GM18498 (cell line): ENCODE data around the gene IQCF6.
"Not testable (repeated sequence)": the region's sequence is repeated elsewhere in the genome, so short reads cannot be mapped to it uniquely, and the experiment has no call there.

Source experiments
- ATAC-seq: cut with Tn5 transposase; IDR thresholded peaks from one replicate; pipeline ENCODE4 v1.9.1; 2021; ENCODE audit warnings: mild to moderate bottlenecking, moderate library complexity; ENCODE audit not compliant: unreplicated experiment

Gene IQCF6

GRCh38 chr3:51773529-51774056 lies 5.4 kb downstream of the IQCF6 start:
- no peak for ATAC-seq

DNA sequence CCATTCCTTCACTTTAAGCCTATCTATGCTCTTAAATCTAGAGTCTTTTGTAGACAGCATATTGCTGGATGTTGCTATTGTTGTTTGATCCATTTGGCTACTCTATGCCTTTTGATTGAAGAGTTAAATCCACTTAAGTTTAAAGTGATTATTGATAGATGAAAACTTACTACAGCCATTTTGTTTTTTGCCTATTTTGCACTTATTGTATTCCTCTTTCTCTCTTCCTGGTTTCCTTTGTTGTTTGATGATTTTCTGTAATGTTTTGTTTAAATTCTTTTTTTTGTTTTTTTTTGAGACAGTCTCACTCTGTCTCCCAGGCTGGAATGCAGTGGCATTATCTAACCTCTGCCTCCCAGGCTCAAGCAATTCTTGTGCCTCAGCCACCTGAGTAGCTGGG lies 19.8 kb downstream of the IQCF6 start:
- no peak for ATAC-seq

GRCh38 chr3:51753763-51754750 lies 25.0 kb downstream of the IQCF6 start:
- not testable (repeated sequence) for ATAC-seq

GRCh38 chr3:51751287-51751686 lies 27.8 kb downstream of the IQCF6 start:
- ATAC-seq: no peak

DNA sequence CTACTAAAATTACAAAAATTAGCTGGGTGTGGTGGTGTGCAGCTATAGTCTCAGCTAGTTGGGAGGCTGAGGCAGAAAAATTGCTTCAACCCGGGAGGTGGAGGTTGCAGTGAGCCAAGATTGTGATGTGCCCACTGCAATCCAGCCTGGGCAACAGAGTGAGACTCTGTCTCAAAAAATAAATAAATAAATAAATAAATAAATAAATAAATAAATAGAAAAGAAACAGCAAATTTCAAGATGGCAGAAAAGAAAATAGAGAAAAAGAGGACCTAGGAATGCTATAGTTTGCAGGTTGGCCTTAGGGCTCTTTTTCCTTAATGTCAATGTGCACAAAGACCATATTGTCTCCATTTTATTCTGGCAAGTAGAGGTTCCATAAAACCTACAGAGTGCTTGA lies 28.2 kb downstream of the IQCF6 start:
- ATAC-seq: no peak

DNA sequence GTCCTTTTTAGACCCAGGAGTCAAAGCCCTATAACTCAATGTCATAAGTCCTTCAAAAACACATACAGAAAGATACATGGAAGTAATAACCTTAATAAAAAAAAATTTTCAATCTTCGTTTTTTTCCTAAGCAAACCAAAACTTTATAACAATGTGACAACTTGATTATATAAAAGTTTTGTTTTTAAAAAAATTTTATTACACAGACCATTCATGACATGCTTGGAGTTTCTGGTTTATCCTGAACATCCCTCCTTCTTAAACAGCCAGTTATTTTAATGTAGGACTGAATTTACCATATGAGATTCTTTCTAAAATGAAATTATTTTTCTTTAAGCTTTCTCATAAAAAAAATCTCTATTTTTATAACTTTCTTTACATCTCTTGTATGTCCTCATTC lies 30.7 kb downstream of the IQCF6 start:
- ATAC-seq: no peak

DNA sequence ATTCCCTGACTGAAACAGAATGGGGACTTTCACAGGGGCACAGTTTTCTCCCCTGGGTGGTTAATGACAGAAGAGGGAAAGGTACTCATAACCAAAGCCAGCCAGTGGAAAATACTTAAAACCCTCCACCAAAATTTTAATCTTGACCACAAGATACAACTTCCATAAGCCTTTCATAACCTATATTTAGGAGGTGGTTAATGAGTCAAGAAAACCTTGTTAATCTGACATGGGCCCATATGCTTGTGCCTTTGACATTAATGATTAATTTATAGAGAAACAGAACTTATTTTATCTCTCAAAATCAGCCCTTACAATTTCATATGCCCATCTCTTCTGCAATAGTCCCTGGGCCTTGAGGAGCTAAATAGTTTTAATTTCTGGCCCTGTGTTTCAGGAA lies 31.2 kb downstream of the IQCF6 start:
- ATAC-seq: no peak

DNA sequence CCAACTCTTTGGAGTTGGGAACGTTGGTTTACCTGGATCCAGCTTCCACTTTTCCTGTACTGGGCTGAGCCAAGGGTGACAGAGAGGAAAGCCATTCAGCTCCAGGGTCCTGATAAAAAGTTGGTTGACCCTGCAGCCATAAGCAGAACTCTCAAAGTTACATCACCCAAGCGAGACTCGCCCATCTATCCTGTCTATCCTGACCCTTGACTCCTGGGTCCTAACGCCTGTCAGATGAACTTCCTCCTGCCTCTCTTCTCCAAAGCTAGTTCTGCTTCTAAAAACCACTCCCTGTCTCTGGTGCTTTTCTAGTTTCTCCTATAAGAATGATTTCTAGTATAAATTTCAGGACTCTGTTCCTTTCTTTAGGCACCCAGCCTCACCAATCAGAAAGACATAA lies 36.1 kb downstream of the IQCF6 start:
- not testable (repeated sequence) for ATAC-seq

DNA sequence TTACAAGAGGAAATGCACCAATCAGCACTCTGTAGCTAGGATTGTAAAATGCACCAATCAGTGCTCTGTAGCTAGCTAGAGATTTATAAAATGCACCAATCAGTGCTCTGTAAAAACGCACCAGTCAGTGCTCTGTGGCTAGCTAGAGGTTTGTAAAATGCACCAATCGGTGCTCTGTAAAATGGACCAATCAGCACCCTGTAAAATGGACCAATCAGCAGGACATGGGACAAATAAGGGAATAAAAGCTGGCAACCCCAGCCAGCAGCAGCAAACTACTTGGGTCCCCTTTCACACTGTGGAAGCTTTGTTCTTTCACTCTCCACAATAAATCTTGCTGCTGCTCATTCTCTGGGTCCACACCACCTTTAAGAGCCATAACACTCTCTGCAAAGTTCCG lies 36.7 kb downstream of the IQCF6 start:
- ATAC-seq: not testable (repeated sequence)

DNA sequence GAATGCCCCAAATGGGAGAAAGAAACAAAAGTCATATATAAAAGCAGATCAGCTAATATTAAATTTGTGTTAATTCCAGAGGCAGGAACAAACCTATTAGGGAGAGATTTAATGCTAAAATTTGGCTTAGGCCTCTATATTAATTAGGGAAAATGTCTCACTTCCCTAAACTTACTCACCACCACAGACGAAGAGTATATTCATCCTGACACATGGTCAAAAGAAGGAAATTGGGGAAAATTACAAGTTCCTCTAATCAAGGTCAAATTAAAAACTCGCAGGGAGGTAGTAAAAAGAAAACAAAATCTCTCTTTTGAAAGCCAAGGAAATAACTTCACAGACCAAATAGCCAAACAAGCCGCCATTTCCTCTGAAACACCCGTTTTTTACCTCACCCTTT lies 39.9 kb downstream of the IQCF6 start:
- no peak for ATAC-seq

DNA sequence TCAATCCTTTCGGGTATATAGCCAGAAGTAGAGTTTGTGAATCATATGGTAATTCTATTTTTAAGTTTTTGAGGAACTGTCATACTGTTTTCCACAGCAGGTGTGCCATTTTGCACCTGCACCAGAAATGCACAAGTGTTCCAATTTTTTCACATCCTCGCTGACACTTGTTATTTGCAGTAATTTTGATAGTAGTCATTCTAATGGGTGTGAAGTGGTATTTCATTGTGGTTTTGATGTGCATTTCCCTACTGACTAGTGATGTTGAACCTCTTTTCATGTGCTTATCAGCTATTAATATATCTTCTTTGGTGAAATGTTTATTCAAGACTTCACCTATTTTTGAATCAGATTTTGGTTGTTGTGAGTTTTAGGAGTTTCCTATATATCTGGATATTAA lies 43.1 kb downstream of the IQCF6 start:
- no peak for ATAC-seq

DNA sequence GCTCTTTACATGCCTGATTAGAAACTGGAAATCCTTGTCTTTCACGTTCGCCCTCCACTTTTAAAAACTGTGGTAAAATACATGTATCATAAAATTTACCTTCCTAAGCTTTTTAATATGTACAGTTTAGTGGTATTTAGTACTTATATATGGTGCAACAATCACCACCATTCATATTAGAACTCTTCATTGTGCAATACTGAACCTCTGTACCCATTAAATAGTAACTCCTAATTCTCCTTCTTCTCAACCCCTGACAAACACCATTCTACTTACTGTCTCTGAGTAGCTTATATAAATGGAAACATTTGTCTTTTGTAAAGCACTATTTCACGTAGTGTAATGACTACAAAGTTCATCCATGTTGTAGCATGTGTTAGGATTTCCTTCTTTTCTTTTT lies 44.0 kb downstream of the IQCF6 start:
- no peak for ATAC-seq

DNA sequence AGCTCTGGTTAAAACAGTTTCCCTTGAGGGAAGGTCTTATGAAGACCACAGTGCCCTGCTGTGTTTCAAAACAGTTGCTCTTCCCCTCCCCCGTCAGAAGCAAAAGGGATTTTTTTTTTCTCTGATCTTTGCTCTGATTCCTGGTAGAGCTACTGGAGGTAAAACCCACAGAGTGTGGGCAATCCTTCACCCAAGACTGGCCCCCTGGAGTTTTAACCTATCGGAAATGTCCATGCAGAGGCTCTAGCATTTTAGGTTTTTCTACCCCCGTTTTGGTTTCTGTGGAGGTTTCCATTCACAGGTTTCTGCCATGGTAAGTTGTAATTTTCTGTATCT lies 44.5 kb downstream of the IQCF6 start:
- ATAC-seq: no peak

DNA sequence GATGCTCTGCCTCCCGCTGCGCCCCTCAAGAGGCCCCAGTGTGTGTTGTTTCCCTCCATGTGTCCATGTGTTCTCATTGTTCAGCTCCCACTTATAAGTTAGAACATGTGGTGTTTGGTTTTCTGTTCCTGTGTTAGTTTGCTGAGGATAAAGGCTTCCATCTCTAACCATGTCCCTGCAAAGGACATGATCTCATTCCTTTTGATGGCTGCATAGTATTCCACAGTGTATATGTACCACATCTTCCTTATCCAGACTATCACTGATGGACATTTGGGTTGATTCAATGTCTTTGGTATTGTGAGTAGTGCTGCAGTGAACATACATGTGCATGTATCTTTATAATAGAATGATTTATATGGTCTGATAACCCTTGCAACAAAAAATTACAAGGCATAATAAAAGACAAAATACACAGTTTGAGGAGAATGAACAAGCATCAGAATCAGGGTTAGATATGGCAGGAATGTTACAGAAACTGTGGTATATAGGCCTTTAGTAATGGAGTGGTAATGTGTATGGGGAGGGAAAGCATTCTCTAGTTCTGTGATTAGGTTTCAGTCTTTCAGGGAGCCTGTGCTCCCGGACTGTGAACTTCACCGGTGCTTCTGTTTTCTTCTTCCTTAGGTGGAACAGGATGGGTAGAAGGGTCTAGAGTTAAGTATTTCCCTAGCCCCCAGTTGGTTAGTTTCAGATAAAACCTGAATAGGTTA lies 45.0 kb downstream of the IQCF6 start:
- ATAC-seq: no peak

DNA sequence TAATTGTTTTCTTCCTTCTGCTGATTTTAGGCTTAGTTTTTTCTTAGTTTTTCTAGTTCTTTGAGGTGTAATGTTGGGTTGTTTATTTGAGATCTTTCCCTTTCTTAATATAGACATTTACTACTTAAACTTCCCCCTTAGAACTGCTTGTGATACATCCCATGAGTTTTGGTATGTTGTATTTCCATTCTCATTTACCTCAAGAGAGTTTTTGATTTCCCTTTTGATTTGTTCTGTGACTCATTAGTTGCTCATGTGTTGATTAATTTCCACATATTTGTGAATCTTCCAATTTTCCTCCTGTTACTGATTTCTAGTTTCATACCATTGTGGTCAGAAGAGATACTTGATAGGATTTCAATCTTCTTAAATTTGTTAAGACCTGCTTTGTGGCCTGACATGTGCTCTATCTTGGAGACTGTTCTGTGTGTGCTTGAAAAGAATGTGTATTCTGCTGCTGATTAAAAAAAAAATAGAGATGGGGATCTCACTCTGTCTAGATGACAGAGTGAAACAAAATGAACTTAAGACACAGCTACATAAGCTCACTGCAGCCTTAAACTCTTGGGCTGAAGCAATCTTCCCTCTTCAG lies 49.9 kb downstream of the IQCF6 start:
- no peak for ATAC-seq
